K562 (cell line): ENCODE results near the gene SSTR5.

Experiments
- CTCF ChIP-seq, 3 experiments: IDR thresholded peaks in 2 of 3; conservative IDR thresholded peaks in 1 of 3; 2 replicates each; pipeline ENCODE4 v1.5.1; 2011 to 2012; ENCODE audit warnings: low read length in 3 of 3, mild to moderate bottlenecking in 3 of 3, control low read depth in 2 of 3, improper control_type of control experiment in 1 of 3, inconsistent platforms in 1 of 3, low read depth in 1 of 3, mixed read lengths in 1 of 3, moderate library complexity in 1 of 3; ENCODE audit not compliant: insufficient read depth in 2 of 3
- EZH2 ChIP-seq: IDR thresholded peaks from 2 replicates; pipeline ENCODE4 v1.6.1; 2012; ENCODE audit warnings: low read depth, mild to moderate bottlenecking, inconsistent platforms, low read length, borderline replicate concordance
- POLR2AphosphoS5 ChIP-seq: IDR thresholded peaks from 2 replicates; pipeline ENCODE4 v1.6.1; 2011; ENCODE audit warnings: mild to moderate bottlenecking, low read depth, low read length, moderate library complexity; ENCODE audit not compliant: control insufficient read depth, insufficient read depth
- PRPF4 ChIP-seq: fragments of 200-400 bp; formaldehyde crosslinking; IDR thresholded peaks from one replicate; pipeline ENCODE4 v1.6.1; 2017; ENCODE audit warnings: low read length, low read depth, mild to moderate bottlenecking; ENCODE audit not compliant: insufficient read depth, poor library complexity, severe bottlenecking
- RAD21 ChIP-seq, 2 experiments: fragments of 250-450 bp in 1 of 2; fragments of 450-650 bp in 1 of 2; sonication (Bioruptor Pico) in 1 of 2; formaldehyde crosslinking in 1 of 2; IDR thresholded peaks in 1 of 2; conservative IDR thresholded peaks in 1 of 2; 2 replicates each; pipeline versions ENCODE4 v1.4.0 to v1.8.0; 2020 to 2022; ENCODE audit warnings: mild to moderate bottlenecking in 2 of 2, moderate library complexity in 1 of 2
- SAFB2 ChIP-seq: fragments of 200-400 bp; formaldehyde crosslinking; IDR thresholded peaks from 2 replicates; pipeline ENCODE4 v1.6.1; 2018; ENCODE audit warnings: borderline replicate concordance, low read length, low read depth, moderate library complexity; ENCODE audit not compliant: severe bottlenecking
- ZNF282 ChIP-seq: sonication (generic); formaldehyde crosslinking; IDR thresholded peaks from 2 replicates; pipeline ENCODE4 v1.8.1; 2023; ENCODE audit warnings: missing genetic modification reagents
- TF ChIP-seq, protein P1 (sequence below), 2 experiments: fragments of 450-650 bp in 1 of 2; sonication (generic) in 1 of 2; formaldehyde crosslinking in 1 of 2; IDR thresholded peaks; 2 replicates each; pipeline versions ENCODE4 v1.7.1 to v1.9.0; 2016 to 2022; ENCODE audit warnings: inconsistent platforms in 1 of 2, mild to moderate bottlenecking in 1 of 2, missing genetic modification reagents in 1 of 2

- TF ChIP-seq SAFB2, result no peak
- no peak for TF ChIP-seq PRPF4
- no peak for TF ChIP-seq POLR2AphosphoS5
- TF ChIP-seq EZH2, result no peak
- no peak for TF ChIP-seq ZNF282 (CRISPR knock-in tag)
- TF ChIP-seq RAD21 (CRISPR knock-in tag; conservative IDR thresholded peaks at IDR 0.05 in 1 of 2, IDR thresholded peaks at IDR 0.05 in 1 of 2), result no peak
- TF ChIP-seq CTCF (IDR thresholded peaks at IDR 0.05 in 2 of 3, conservative IDR thresholded peaks at IDR 0.05 in 1 of 3; ENCODE audit: insufficient read depth in 2 of 3, low read depth in 1 of 3, low read length in 3 of 3), result no peak
- TF ChIP-seq, protein P1, sequence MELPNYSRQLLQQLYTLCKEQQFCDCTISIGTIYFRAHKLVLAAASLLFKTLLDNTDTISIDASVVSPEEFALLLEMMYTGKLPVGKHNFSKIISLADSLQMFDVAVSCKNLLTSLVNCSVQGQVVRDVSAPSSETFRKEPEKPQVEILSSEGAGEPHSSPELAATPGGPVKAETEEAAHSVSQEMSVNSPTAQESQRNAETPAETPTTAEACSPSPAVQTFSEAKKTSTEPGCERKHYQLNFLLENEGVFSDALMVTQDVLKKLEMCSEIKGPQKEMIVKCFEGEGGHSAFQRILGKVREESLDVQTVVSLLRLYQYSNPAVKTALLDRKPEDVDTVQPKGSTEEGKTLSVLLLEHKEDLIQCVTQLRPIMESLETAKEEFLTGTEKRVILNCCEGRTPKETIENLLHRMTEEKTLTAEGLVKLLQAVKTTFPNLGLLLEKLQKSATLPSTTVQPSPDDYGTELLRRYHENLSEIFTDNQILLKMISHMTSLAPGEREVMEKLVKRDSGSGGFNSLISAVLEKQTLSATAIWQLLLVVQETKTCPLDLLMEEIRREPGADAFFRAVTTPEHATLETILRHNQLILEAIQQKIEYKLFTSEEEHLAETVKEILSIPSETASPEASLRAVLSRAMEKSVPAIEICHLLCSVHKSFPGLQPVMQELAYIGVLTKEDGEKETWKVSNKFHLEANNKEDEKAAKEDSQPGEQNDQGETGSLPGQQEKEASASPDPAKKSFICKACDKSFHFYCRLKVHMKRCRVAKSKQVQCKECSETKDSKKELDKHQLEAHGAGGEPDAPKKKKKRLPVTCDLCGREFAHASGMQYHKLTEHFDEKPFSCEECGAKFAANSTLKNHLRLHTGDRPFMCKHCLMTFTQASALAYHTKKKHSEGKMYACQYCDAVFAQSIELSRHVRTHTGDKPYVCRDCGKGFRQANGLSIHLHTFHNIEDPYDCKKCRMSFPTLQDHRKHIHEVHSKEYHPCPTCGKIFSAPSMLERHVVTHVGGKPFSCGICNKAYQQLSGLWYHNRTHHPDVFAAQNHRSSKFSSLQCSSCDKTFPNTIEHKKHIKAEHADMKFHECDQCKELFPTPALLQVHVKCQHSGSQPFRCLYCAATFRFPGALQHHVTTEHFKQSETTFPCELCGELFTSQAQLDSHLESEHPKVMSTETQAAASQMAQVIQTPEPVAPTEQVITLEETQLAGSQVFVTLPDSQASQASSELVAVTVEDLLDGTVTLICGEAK (IDR thresholded peaks at IDR 0.05), result no peak
- TF ChIP-seq, protein P1 (CRISPR knock-in tag; IDR thresholded peaks at IDR 0.05), result no peak
Measured at GRCh38 chr16:1037394-1038257, 34.9 kb upstream of the SSTR5 start.
